Measurements from ENCODE around the gene RAP2C.

DNA sequence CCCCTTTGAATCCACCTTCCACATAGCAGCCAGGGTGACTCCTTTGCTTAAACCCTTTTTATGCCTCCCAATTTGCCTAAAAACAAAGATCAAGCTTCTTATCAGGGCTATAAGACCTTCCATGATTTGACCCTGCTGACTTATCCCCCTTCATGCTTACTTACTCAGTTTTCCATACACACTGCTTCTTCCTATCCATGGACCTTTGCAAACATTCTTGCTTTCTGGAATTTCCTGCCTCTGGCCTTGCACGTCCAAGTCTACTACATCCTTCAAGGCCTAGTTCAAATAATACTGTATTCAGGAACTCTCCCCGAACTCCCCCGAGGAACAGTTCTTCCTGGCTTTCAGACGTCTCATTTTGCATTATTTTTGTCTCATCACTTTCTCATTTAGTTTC, 31.8 kb downstream of the RAP2C start:
- TF ChIP-seq POLR2A (IDR thresholded peaks at IDR 0.05) = no peak
- TF ChIP-seq, protein P1, sequence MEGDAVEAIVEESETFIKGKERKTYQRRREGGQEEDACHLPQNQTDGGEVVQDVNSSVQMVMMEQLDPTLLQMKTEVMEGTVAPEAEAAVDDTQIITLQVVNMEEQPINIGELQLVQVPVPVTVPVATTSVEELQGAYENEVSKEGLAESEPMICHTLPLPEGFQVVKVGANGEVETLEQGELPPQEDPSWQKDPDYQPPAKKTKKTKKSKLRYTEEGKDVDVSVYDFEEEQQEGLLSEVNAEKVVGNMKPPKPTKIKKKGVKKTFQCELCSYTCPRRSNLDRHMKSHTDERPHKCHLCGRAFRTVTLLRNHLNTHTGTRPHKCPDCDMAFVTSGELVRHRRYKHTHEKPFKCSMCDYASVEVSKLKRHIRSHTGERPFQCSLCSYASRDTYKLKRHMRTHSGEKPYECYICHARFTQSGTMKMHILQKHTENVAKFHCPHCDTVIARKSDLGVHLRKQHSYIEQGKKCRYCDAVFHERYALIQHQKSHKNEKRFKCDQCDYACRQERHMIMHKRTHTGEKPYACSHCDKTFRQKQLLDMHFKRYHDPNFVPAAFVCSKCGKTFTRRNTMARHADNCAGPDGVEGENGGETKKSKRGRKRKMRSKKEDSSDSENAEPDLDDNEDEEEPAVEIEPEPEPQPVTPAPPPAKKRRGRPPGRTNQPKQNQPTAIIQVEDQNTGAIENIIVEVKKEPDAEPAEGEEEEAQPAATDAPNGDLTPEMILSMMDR (IDR thresholded peaks at IDR 0.05) = no peak

Data from body of pancreas (tissue), 4 donors.